Measurements from ENCODE around the gene REN. TPM values are rescaled to one million over a fixed set of nuclear protein-coding genes. Genes with fewer than 3 reads are reported as not detected.

The REN gene
- total RNA-seq, 1 experiment from 2014 or later, result not detected

DNA sequence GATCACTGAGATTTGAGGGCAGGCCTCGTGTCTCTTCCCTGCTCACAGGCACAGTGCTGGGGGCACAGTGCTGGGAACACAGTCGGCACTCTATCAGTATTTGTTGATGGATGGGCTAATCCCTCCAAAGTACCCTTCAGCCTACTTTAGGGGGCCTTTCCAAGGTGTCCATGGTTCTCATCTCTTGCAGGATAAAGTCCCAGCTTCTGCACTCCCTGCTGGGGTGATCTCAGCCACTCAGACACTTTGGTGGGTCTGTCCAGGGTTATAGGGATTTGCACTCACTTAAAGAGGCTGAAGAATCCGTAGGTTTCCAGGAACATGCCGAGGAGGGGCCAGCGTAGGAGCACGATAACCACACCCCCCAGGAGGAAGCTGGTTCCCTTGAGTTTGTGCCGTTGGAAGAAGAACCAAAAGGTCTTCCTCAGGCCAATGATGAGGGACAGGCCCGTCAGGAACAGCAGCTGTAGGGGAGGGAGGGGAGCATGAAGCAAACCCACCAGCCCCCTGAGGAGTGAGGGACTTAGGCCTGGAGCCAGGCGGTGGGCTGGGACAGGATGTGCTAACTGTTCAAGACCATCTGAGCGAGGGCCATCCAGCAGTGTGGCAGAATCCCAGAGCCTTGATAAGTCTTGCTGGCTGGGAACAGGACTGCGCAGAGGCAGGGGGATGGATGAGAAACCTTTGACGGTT is 35.4 kb upstream of the REN start:
- peaks cover 23 to 24% of the 10 kb centered on the region in 2 experiments for H3K4me1 Mint-ChIP-seq

More for the DNA sequence above, 35.4 kb upstream of the REN start:
- Histone ChIP-seq H3K9ac (ENCODE audit: extremely low read depth, insufficient read length, low read length) (no peak overlapping the region), H2AK5ac (ENCODE audit: insufficient read length, low read length) (no peak overlapping the region), H4K20me1 (ENCODE audit: control insufficient read depth, insufficient read depth, insufficient read length) (no peaks in the 10 kb centered on the region), H3K56ac (ENCODE audit: insufficient read length, low read depth, low read length) (no peak overlapping the region), H2AFZ (ENCODE audit: low read length) (no peak overlapping the region), H3K23me2 (ENCODE audit: insufficient read length, low read depth, low read length, poor library complexity, severe bottlenecking) (no peaks in the 10 kb centered on the region), H2BK15ac (ENCODE audit: low read depth, low read length) (no peak overlapping the region), H3K79me2 (ENCODE audit: insufficient read depth, low read length) (no peaks in the 10 kb centered on the region), H3K23ac (ENCODE audit: insufficient read length, low read depth, low read length) (no peak overlapping the region), H4K8ac (replicated peaks; ENCODE audit: insufficient read length, low read depth, low read length) (no peak overlapping the region), H2BK20ac (ENCODE audit: low read depth, low read length, poor library complexity, severe bottlenecking) (no peak overlapping the region), H3K18ac (ENCODE audit: insufficient read length, low read depth, low read length) (no peak overlapping the region), H3K27me3 (ENCODE audit: insufficient read depth, low read length) (no peaks in the 10 kb centered on the region), H2BK5ac (ENCODE audit: insufficient read length, low read length) (no peak overlapping the region), H4K91ac (ENCODE audit: insufficient read length, low read depth, low read length) (no peak overlapping the region), H2BK120ac (ENCODE audit: low read depth, low read length, poor library complexity, severe bottlenecking) (no peak overlapping the region), H4K5ac (ENCODE audit: insufficient read length, low read depth, low read length) (no peak overlapping the region), H3K4me1 (ENCODE audit: insufficient read depth, low read length) (no peaks in the 10 kb centered on the region; the same call in 1 of the 2 replicates), H3K4ac (ENCODE audit: low read depth, low read length) (no peak overlapping the region), H3K14ac (ENCODE audit: insufficient read depth, low read length) (no peak overlapping the region), H3T11ph (ENCODE audit: low read length) (no peak overlapping the region), H2BK12ac (ENCODE audit: insufficient read length, low read depth, low read length) (no peak overlapping the region), H3K4me2 (ENCODE audit: insufficient read depth, insufficient read length, low read length) (no peak overlapping the region), H3K9me3 (ENCODE audit: control insufficient read depth, low read depth, low read length) (no peaks in the 10 kb centered on the region), H3K27ac (ENCODE audit: insufficient read length, low read depth, low read length) (no peak overlapping the region), H3K79me1 (ENCODE audit: insufficient read depth, low read depth, low read length, poor library complexity, severe bottlenecking) (no peaks in the 10 kb centered on the region)
- no peak for DNase-seq
- TF ChIP-seq, protein P1, sequence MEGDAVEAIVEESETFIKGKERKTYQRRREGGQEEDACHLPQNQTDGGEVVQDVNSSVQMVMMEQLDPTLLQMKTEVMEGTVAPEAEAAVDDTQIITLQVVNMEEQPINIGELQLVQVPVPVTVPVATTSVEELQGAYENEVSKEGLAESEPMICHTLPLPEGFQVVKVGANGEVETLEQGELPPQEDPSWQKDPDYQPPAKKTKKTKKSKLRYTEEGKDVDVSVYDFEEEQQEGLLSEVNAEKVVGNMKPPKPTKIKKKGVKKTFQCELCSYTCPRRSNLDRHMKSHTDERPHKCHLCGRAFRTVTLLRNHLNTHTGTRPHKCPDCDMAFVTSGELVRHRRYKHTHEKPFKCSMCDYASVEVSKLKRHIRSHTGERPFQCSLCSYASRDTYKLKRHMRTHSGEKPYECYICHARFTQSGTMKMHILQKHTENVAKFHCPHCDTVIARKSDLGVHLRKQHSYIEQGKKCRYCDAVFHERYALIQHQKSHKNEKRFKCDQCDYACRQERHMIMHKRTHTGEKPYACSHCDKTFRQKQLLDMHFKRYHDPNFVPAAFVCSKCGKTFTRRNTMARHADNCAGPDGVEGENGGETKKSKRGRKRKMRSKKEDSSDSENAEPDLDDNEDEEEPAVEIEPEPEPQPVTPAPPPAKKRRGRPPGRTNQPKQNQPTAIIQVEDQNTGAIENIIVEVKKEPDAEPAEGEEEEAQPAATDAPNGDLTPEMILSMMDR (conservative IDR thresholded peaks at IDR 0.05), result no peak
- no peak overlapping the region for H3K4me3 Mint-ChIP-seq
- no peaks in the 10 kb centered on the region; the same call in none of the 2 replicates for H3K27me3 Mint-ChIP-seq (ENCODE audit: low read depth)
- H3K27ac Mint-ChIP-seq, result no peak overlapping the region; a peak in 1 of 7 replicates
- H3K36me3 Mint-ChIP-seq (ENCODE audit: insufficient read depth in 1 of 3, low read depth in 3 of 3), result no peaks in the 10 kb centered on the region
- WGBS (ENCODE audit: extremely low coverage, insufficient read length, low lambda C conversion rate), result no CpG with 5 or more reads among the region's 12 CpGs
- H3K9me3 Mint-ChIP-seq, result no peaks in the 10 kb centered on the region

All from H9 (cell line).